ENCODE measurements around the gene ADAMTS2. TPM values are rescaled to one million over a fixed set of nuclear protein-coding genes. Genes with fewer than 3 reads are reported as not detected.

ADAMTS2 gene
- total and polyA plus RNA-seq, 2 of the 8 experiments (the other 6 are each of a cell fraction or from before 2014, with no cell fraction given), result 6.6 to 7.3 TPM

DNA sequence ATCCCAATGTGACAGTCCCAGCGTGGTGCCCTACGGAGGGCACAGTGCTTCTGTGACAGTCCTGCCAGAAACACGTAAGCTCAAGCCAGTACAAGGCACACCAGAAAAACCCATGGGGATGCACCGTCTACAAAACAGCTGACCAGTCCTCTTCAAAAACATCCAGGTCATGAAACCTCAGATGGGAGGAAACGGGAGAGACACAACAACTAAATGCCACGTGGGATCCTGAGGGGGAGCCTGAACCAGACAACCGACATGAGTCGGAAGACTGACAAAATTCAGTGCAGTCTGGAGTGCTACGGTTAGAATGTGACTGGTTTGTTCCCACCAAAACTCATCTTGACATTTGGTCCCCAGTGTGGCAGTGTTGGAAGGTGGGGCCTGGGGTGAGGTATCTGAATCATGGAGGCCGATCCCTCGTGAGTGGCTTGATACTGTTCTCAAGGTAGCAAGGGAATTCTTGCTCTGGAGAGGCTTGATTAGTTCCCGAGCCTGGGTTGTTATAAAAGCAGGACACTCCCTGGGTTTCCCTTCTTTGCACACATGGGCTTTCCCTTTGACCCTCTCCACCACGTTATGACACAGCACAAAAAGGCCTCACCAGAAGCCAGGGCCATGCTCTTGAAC is 55.4 kb downstream of the ADAMTS2 start:
- peak overlapping the region; percentile 28; the same call in 1 of the 2 replicates for H2AK5ac ChIP-seq (ENCODE audit: low read depth, low read length)
- H3K23ac ChIP-seq (ENCODE audit: insufficient read length), result no peak overlapping the region
- DNase-seq (ENCODE audit: low read depth in 1 of 2, low spot score in 2 of 2), result no peak
- no peak overlapping the region for H2BK120ac ChIP-seq (replicated peaks; ENCODE audit: low read depth, low read length)
- no peak overlapping the region for H3K4ac ChIP-seq (replicated peaks; ENCODE audit: insufficient read length, low read depth, low read length)
- H3K79me1 ChIP-seq (ENCODE audit: low read depth, low read length), result no peaks in the 10 kb centered on the region
- ChIA-PET POLR2A (ENCODE audit: partially characterized antibody) (no interaction called here), CTCF (ENCODE audit: partially characterized antibody) (interaction anchor here (1.4 kb wide), 1 partner anchor 87 kb away, joined by 3 read pairs; no protein-coding TSS in a partner anchor)
- no peak overlapping the region for H4K91ac ChIP-seq (replicated peaks; ENCODE audit: insufficient read length, low read length)
- no peak overlapping the region for H2BK5ac ChIP-seq (ENCODE audit: low read depth, low read length)
- H2BK20ac ChIP-seq (ENCODE audit: low read length), result no peak overlapping the region
- H2AFZ ChIP-seq (ENCODE audit: low read length), result no peak overlapping the region
- H3K9ac ChIP-seq (replicated peaks in 1 of 4; ENCODE audit: extremely low read depth in 1 of 4, low read depth in 3 of 4, low read length in 3 of 4), result no peak overlapping the region
- no peak overlapping the region for H3K56ac ChIP-seq (replicated peaks; ENCODE audit: insufficient read length, low read depth, low read length)
- H2BK12ac ChIP-seq (ENCODE audit: low read depth, low read length), result no peak overlapping the region
- no peaks in the 10 kb centered on the region for H3K79me2 ChIP-seq (ENCODE audit: control insufficient read depth in 1 of 2, insufficient read depth in 2 of 2, low read length in 2 of 2)
- no peak overlapping the region for H3K4me3 ChIP-seq (ENCODE audit: extremely low read depth in 1 of 4, insufficient read depth in 2 of 4, low read depth in 3 of 4, low read length in 4 of 4)
- no peaks in the 10 kb centered on the region for H3K9me3 ChIP-seq (ENCODE audit: insufficient read depth in 2 of 2, low read depth in 1 of 2, low read length in 1 of 2)
- H3K23me2 ChIP-seq (ENCODE audit: low read depth, low read length), result no peaks in the 10 kb centered on the region
- peaks cover 0 to 3% of the 10 kb centered on the region in 2 experiments for H4K20me1 ChIP-seq (replicated peaks in 1 of 2; ENCODE audit: control insufficient read depth in 1 of 2, insufficient read depth in 2 of 2, low read length in 2 of 2)
- no peaks in the 10 kb centered on the region for H3K4me1 ChIP-seq (replicated peaks in 1 of 4; ENCODE audit: control insufficient read depth in 3 of 4, insufficient read depth in 4 of 4, low read length in 3 of 4)
- no peak overlapping the region for H3K14ac ChIP-seq (ENCODE audit: insufficient read length)
- H3K27me3 ChIP-seq (replicated peaks in 1 of 4; ENCODE audit: control insufficient read depth in 3 of 4, extremely low read depth in 1 of 4, insufficient read depth in 3 of 4, low read length in 3 of 4), result no peaks in the 10 kb centered on the region
- no peak overlapping the region for H3K27ac ChIP-seq (ENCODE audit: low read depth, low read length)
- no peak overlapping the region for H2BK15ac ChIP-seq (ENCODE audit: low read length)
- H3K36me3 ChIP-seq (ENCODE audit: control insufficient read depth in 2 of 4, insufficient read depth in 4 of 4, low read length in 3 of 4), result no peaks in the 10 kb centered on the region
- WGBS, 2 experiments (ENCODE audit: extremely low coverage in 1 of 2, insufficient coverage in 1 of 2, insufficient read length in 1 of 2, insufficient replicate concordance in 2 of 2, low coverage in 1 of 2, low lambda C conversion rate in 2 of 2, missing lambda C conversion rate in 1 of 2), result 93% methylated on average over 13 of the region's 13 CpGs; no CpG with 5 or more reads in 1 of the 2 experiments
- no peak overlapping the region for H4K5ac ChIP-seq (ENCODE audit: insufficient read length, low read depth, low read length)
- no peak overlapping the region for H3K4me2 ChIP-seq (ENCODE audit: insufficient read depth in 1 of 2, low read depth in 2 of 2, low read length in 2 of 2)
- H4K8ac ChIP-seq (ENCODE audit: extremely low read depth, insufficient read depth, low read length), result no peak overlapping the region
- no peak for FAIRE-seq
- H3K18ac ChIP-seq (ENCODE audit: extremely low read depth, low read length), result no peak overlapping the region
- TF ChIP-seq CHD1 (IDR thresholded peaks at IDR 0.05; ENCODE audit: low read depth, low read length), result no peak
- TF ChIP-seq YY1 (IDR thresholded peaks at IDR 0.05; ENCODE audit: low read depth, low read length), result no peak
- no peak for TF ChIP-seq CBX8 (IDR thresholded peaks at IDR 0.05; ENCODE audit: borderline replicate concordance, low read depth, low read length)
- no peak for TF ChIP-seq PHF8 (conservative IDR thresholded peaks at IDR 0.05; ENCODE audit: low read depth, low read length)
- no peak for TF ChIP-seq EP300 (IDR thresholded peaks at IDR 0.05; ENCODE audit: borderline replicate concordance in 1 of 2, low read depth in 2 of 2, low read length in 2 of 2)
- TF ChIP-seq SRF (IDR thresholded peaks at IDR 0.05; ENCODE audit: low read depth, low read length), result no peak
- TF ChIP-seq GABPA (IDR thresholded peaks at IDR 0.05; ENCODE audit: borderline replicate concordance, insufficient read depth, low read length), result no peak
- no peak for TF ChIP-seq CHD2 (IDR thresholded peaks at IDR 0.05; ENCODE audit: low read length)
- no peak for TF ChIP-seq EGR1 (IDR thresholded peaks at IDR 0.05; ENCODE audit: borderline replicate concordance, low read depth, low read length)
- no peak for TF ChIP-seq CBX5 (IDR thresholded peaks at IDR 0.05; ENCODE audit: low read depth, low read length)
- TF ChIP-seq KDM5A (IDR thresholded peaks at IDR 0.05; ENCODE audit: low read length), result no peak
- no peak for TF ChIP-seq SIX5 (IDR thresholded peaks at IDR 0.05; ENCODE audit: low read depth, low read length)
- TF ChIP-seq SUZ12 (IDR thresholded peaks at IDR 0.05; ENCODE audit: low read length), result no peak
- no peak for TF ChIP-seq TEAD4 (IDR thresholded peaks at IDR 0.05; ENCODE audit: low read depth, low read length)
